HG03457 (cell line): ENCODE results near the gene HDDC2.

Experiments used
- ATAC-seq: cut with Tn5 transposase; IDR thresholded peaks from one replicate; pipeline ENCODE4 v1.9.1; 2021; ENCODE audit warnings: moderate number of reproducible peaks; ENCODE audit not compliant: unreplicated experiment

Gene HDDC2

GRCh38 chr6:125301435-125302391 is at the start of gene HDDC2:
HDDC2 (minus strand) TSS chr6:125301967; CDS start chr6:125301932, 35 bp downstream.
- ATAC-seq = peak; percentile 85

GRCh38 chr6:125346926-125347563 is 45.3 kb upstream of the HDDC2 start:
- peak; percentile 79 for ATAC-seq

GRCh38 chr6:125346201-125346925 is 44.6 kb upstream of the HDDC2 start:
- peak; percentile 44 for ATAC-seq

- no peak for ATAC-seq
Observed at GRCh38 chr6:125341460-125341859, 39.7 kb upstream of the HDDC2 start.

GRCh38 chr6:125340991-125341390 is 39.2 kb upstream of the HDDC2 start:
- no peak for ATAC-seq

GRCh38 chr6:125340175-125340835 is 38.5 kb upstream of the HDDC2 start:
- no peak for ATAC-seq

- ATAC-seq = no peak
Observed at GRCh38 chr6:125339653-125340052, 37.9 kb upstream of the HDDC2 start.

GRCh38 chr6:125338381-125338780 is 36.6 kb upstream of the HDDC2 start:
- ATAC-seq = no peak

- no peak for ATAC-seq
Observed at GRCh38 chr6:125337706-125338105, 35.9 kb upstream of the HDDC2 start.

- ATAC-seq = no peak
Observed at GRCh38 chr6:125332664-125333063, 30.9 kb upstream of the HDDC2 start.

- ATAC-seq = no peak
Observed at GRCh38 chr6:125325586-125325985, 23.8 kb upstream of the HDDC2 start.

- ATAC-seq = no peak
Observed at GRCh38 chr6:125323376-125323775, 21.6 kb upstream of the HDDC2 start.

GRCh38 chr6:125316621-125317020 is 14.9 kb upstream of the HDDC2 start:
- no peak for ATAC-seq

GRCh38 chr6:125315548-125315947 is 13.8 kb upstream of the HDDC2 start:
- no peak for ATAC-seq

GRCh38 chr6:125314009-125314581 is 12.3 kb upstream of the HDDC2 start:
- ATAC-seq = peak; percentile 85

- ATAC-seq = no peak
Observed at GRCh38 chr6:125312950-125313349, 11.2 kb upstream of the HDDC2 start.

- ATAC-seq = no peak
Observed at GRCh38 chr6:125312478-125312877, 10.7 kb upstream of the HDDC2 start.

GRCh38 chr6:125310994-125311649 is 9.4 kb upstream of the HDDC2 start:
- ATAC-seq = peak; percentile 67

GRCh38 chr6:125307964-125308615 is 6.3 kb upstream of the HDDC2 start:
- no peak for ATAC-seq
